K562 (cell line): ENCODE results near the gene SERINC3. TPM values are rescaled to one million over a fixed set of nuclear protein-coding genes. Genes with fewer than 3 reads are reported as not detected.

Source experiments
- ATAC-seq: fragments of 200-7000 bp; cut with Tn5 transposase; 3 replicates; pipeline ENCODE4 v1.9.1; 2020; ENCODE audit warnings: moderate library complexity
- BruUV-seq: library from RNA; stranded (reverse); fragments of 400-500 nt; replicated peaks from 2 replicates; lab custom pipeline; 2021; lab: Mats Ljungman, UMichigan
- CTCF ChIA-PET: fragments of 300-600 bp; formaldehyde crosslinking; extraction: SDS; loops from one replicate; lab custom pipeline; 2021; ENCODE audit warnings: low intra/inter-chr PET ratio; lab: Yijun Ruan, JAX
- POLR2A ChIA-PET: fragments of 300-600, 350-650 bp; sonication (Branson Sonifier 250); formaldehyde crosslinking; extraction: SDS; loops from one replicate; lab custom pipeline; 2021; ENCODE audit warnings: antibody characterized with exemption, inconsistent platforms; lab: Yijun Ruan, JAX
- DNase-seq, 4 experiments: peaks; one replicate each; pipeline versions ENCODE4 v3.0.0 to v3.0.0-alpha.2; 2011 to 2018; ENCODE audit warnings: low spot score in 3 of 4, mixed read lengths in 3 of 4; ENCODE audit errors: extremely low read depth in 1 of 4
- FAIRE-seq: peaks from 2 replicates; lab custom pipeline; 2011; peaks lifted over from hg19 to GRCh38; lab: Jason Lieb, UNC
- H2AFZ ChIP-seq: 2 replicates; pipeline ENCODE4 v1.6.0; 2011; ENCODE audit warnings: low read depth, low read length, control low read depth, inconsistent platforms
- H3K27ac ChIP-seq: fragments of 200-600 bp; 3 replicates; pipeline ENCODE4 v1.8.0; 2011; ENCODE audit warnings: low read depth, mild to moderate bottlenecking, control low read depth, inconsistent platforms, low read length, moderate library complexity, mixed read lengths; ENCODE audit errors: extremely low read depth
- H3K27me3 ChIP-seq, 2 experiments: fragments of 300-600 bp in 1 of 2; 2 replicates in 1 of 2; 3 replicates in 1 of 2; pipeline versions ENCODE4 v1.6.0 to v1.8.0; 2011; ENCODE audit warnings: inconsistent platforms in 2 of 2, low read length in 2 of 2, mild to moderate bottlenecking in 1 of 2, mixed read lengths in 1 of 2, moderate library complexity in 1 of 2; ENCODE audit not compliant: control insufficient read depth in 2 of 2, insufficient read depth in 2 of 2
- H3K36me3 ChIP-seq: fragments of 300-600 bp; 3 replicates; pipeline ENCODE4 v1.8.0; 2011; ENCODE audit warnings: mild to moderate bottlenecking, low read length, inconsistent platforms; ENCODE audit not compliant: control insufficient read depth, insufficient read depth
- H3K4me1 ChIP-seq, 2 experiments: fragments of 200-600 bp in 1 of 2; replicated peaks in 1 of 2; 2 replicates in 1 of 2; 3 replicates in 1 of 2; pipeline versions ENCODE4 v1.5.1 to v1.8.0; 2011; ENCODE audit warnings: inconsistent platforms in 2 of 2, low read length in 2 of 2, mild to moderate bottlenecking in 1 of 2, mixed read lengths in 1 of 2, moderate library complexity in 1 of 2; ENCODE audit not compliant: control insufficient read depth in 2 of 2, insufficient read depth in 2 of 2
- H3K4me2 ChIP-seq: 2 replicates; pipeline ENCODE4 v1.6.1; 2011; ENCODE audit warnings: low read length, control low read depth, inconsistent platforms, mixed read lengths; ENCODE audit not compliant: insufficient read depth
- H3K4me3 ChIP-seq: fragments of 200-600 bp; sonication (generic), shearing (Covaris generic); 2 replicates; pipeline ENCODE4 v1.5.1; 2016; ENCODE audit warnings: control low read depth, inconsistent platforms
- H3K79me2 ChIP-seq: fragments of 200-600 bp; 3 replicates; pipeline ENCODE4 v1.8.0; 2011; ENCODE audit warnings: low read length, inconsistent platforms; ENCODE audit not compliant: control insufficient read depth, insufficient read depth
- H3K9ac ChIP-seq, 2 experiments: 2 replicates each; pipeline versions ENCODE4 v1.6.0 to v1.6.1; 2011; ENCODE audit warnings: low read depth in 2 of 2, low read length in 2 of 2, control low read depth in 1 of 2, inconsistent platforms in 1 of 2, mild to moderate bottlenecking in 1 of 2, mixed read lengths in 1 of 2; ENCODE audit not compliant: insufficient read depth in 1 of 2
- H3K9me1 ChIP-seq: one replicate; pipeline ENCODE4 v1.6.0; 2011; ENCODE audit warnings: inconsistent platforms, mild to moderate bottlenecking, low read length, moderate library complexity; ENCODE audit not compliant: control insufficient read depth, insufficient read depth
- H3K9me3 ChIP-seq: replicated peaks from 2 replicates; pipeline ENCODE4 v1.5.1; 2011; ENCODE audit warnings: low read depth, low read length, inconsistent platforms; ENCODE audit not compliant: control insufficient read depth, insufficient read depth
- H4K20me1 ChIP-seq: replicated peaks from 2 replicates; pipeline ENCODE4 v1.6.1; 2011; ENCODE audit warnings: low read length, inconsistent platforms, mixed read lengths; ENCODE audit not compliant: control insufficient read depth, insufficient read depth
- C11orf30 ChIP-seq: fragments of 450-650 bp; IDR thresholded peaks from 2 replicates; pipeline ENCODE4 v1.6.1; 2016; ENCODE audit warnings: low read depth, mild to moderate bottlenecking
- CCNT2 ChIP-seq: IDR thresholded peaks from 2 replicates; pipeline ENCODE4 v1.6.1; 2011; ENCODE audit warnings: borderline replicate concordance, low read depth, mild to moderate bottlenecking, moderate library complexity, mixed read lengths, low read length; ENCODE audit not compliant: insufficient read length; ENCODE audit errors: extremely low read depth
- FOXM1 ChIP-seq, 2 experiments: fragments of 450-650 bp in 1 of 2; sonication (generic) in 1 of 2; formaldehyde crosslinking in 1 of 2; IDR thresholded peaks; 2 replicates each; pipeline versions ENCODE4 v1.6.1 to v1.9.0; 2017 to 2022; ENCODE audit warnings: low read depth in 2 of 2, mild to moderate bottlenecking in 2 of 2, missing genetic modification reagents in 1 of 2, moderate library complexity in 1 of 2
- HNRNPUL1 ChIP-seq: fragments of 200-400 bp; formaldehyde crosslinking; IDR thresholded peaks from 2 replicates; pipeline ENCODE4 v1.6.1; 2017; ENCODE audit warnings: low read length
- L3MBTL2 ChIP-seq: fragments of 450-650 bp; IDR thresholded peaks from 2 replicates; pipeline ENCODE4 v1.6.1; 2016; ENCODE audit warnings: mild to moderate bottlenecking, moderate library complexity
- MYC ChIP-seq, 2 experiments: fragments of 250-450 bp in 1 of 2; sonication (Bioruptor Pico) in 1 of 2; IDR thresholded peaks; 2 replicates each; pipeline versions ENCODE4 v1.5.1 to v1.6.1; 2012 to 2021; ENCODE audit warnings: low read depth in 2 of 2, borderline replicate concordance in 1 of 2, improper control_type of control experiment in 1 of 2, low read length in 1 of 2, mild to moderate bottlenecking in 1 of 2, moderate library complexity in 1 of 2
- PHF20 ChIP-seq: fragments of 450-650 bp; IDR thresholded peaks from 2 replicates; pipeline ENCODE4 v1.6.1; 2018; ENCODE audit not compliant: partially characterized antibody
- RFX7 ChIP-seq: fragments of 250-450 bp; sonication (Bioruptor Pico); IDR thresholded peaks from 2 replicates; pipeline ENCODE4 v1.5.1; 2021; ENCODE audit warnings: mild to moderate bottlenecking
- SMC3 ChIP-seq: conservative IDR thresholded peaks from 2 replicates; pipeline ENCODE4 v1.6.1; 2011; ENCODE audit warnings: low read depth, low read length, improper control_type of control experiment; ENCODE audit not compliant: insufficient read depth
- TAF7 ChIP-seq: fragments of 450-650 bp; IDR thresholded peaks from 2 replicates; pipeline ENCODE4 v1.6.1; 2016; ENCODE audit warnings: missing genetic modification characterization, missing compliant biosample characterization
- TEAD4 ChIP-seq, 2 experiments: sonication (generic) in 1 of 2; formaldehyde crosslinking in 1 of 2; IDR thresholded peaks; 2 replicates each; pipeline versions ENCODE4 v1.6.1 to v1.8.0; 2012 to 2022; ENCODE audit warnings: borderline replicate concordance in 1 of 2, inconsistent platforms in 1 of 2, low read length in 1 of 2, mild to moderate bottlenecking in 1 of 2, missing genetic modification reagents in 1 of 2
- ZNF41 ChIP-seq: fragments of 250-450 bp; sonication (Bioruptor Pico); conservative IDR thresholded peaks from 2 replicates; pipeline ENCODE4 v1.4.0; 2020; ENCODE audit warnings: mild to moderate bottlenecking
- ZNF586 ChIP-seq: fragments of 450-650 bp; formaldehyde crosslinking; conservative IDR thresholded peaks from 2 replicates; pipeline ENCODE4 v1.4.0; 2020; ENCODE audit warnings: mild to moderate bottlenecking, moderate library complexity
- WGBS: fragments of 100-300 bp; shearing (Covaris generic); methylation state at CpG from one replicate; pipeline ENCODE4 v1.1.6; 2016; ENCODE audit warnings: low coverage, mixed read lengths; ENCODE audit not compliant: insufficient coverage; ENCODE audit errors: missing lambda C conversion rate; 5-methylcytosine and 5-hydroxymethylcytosine counted together
- in situ Hi-C: fragments of 300-500 bp; cut with MboI; formaldehyde crosslinking; loops from 4 replicates; pipeline ENCODE4 v1.15.0; 2018; ENCODE audit warnings: inconsistent platforms, mixed read lengths
- intact Hi-C: fragments of 100-400 bp; cut with micrococcal nuclease; formaldehyde crosslinking; loops from 2 replicates; pipeline ENCODE4 v1.14.2; 2022
- polyA plus RNA-seq, 8 experiments: library from polyadenylated mRNA; depleted of rRNA in 4 of 8; stranded (reverse) in 5 of 8; unstranded in 3 of 8; fragments of >200 nt; fragmentation: Nextera tagmentation in 2 of 8; fragmentation: Illumina TruSeq in 1 of 8; extraction: Ambion mirVana in 2 of 8; extraction: Trizol in 1 of 8; gene quantifications; 2 replicates each; pipeline versions ENCODE4 v1.2.1 to v1.2.3, GENCODE V29; 2011 to 2014; ENCODE audit warnings: inconsistent platforms in 1 of 8, missing spikeins in 1 of 8
- total RNA-seq, 7 experiments: library from RNA; depleted of rRNA in 6 of 7; stranded (reverse); fragments of >200 nt in 6 of 7; fragmentation: Illumina TruSeq in 2 of 7; extraction: Trizol in 2 of 7; gene quantifications; 2 replicates each; pipeline versions ENCODE4 v1.2.1 to v1.2.3, GENCODE V29; 2011 to 2021; ENCODE audit warnings: low replicate concordance in 1 of 7
- TF ChIP-seq, protein P1 (sequence below): sonication (generic); formaldehyde crosslinking; IDR thresholded peaks from 2 replicates; pipeline ENCODE4 v1.8.0; 2022; ENCODE audit warnings: missing genetic modification reagents, mild to moderate bottlenecking, borderline replicate concordance
- TF ChIP-seq, protein P2 (sequence below): fragments of 200-400 bp; formaldehyde crosslinking; IDR thresholded peaks from 2 replicates; pipeline ENCODE4 v1.6.1; 2017; ENCODE audit warnings: mild to moderate bottlenecking, low read depth, low read length, moderate library complexity

The SERINC3 gene
- total and polyA plus RNA-seq, 9 of the 15 experiments (the other 6 are each of a cell fraction or from before 2014, with no cell fraction given), result 24.7 to 107 (median 48.8) TPM

DNA sequence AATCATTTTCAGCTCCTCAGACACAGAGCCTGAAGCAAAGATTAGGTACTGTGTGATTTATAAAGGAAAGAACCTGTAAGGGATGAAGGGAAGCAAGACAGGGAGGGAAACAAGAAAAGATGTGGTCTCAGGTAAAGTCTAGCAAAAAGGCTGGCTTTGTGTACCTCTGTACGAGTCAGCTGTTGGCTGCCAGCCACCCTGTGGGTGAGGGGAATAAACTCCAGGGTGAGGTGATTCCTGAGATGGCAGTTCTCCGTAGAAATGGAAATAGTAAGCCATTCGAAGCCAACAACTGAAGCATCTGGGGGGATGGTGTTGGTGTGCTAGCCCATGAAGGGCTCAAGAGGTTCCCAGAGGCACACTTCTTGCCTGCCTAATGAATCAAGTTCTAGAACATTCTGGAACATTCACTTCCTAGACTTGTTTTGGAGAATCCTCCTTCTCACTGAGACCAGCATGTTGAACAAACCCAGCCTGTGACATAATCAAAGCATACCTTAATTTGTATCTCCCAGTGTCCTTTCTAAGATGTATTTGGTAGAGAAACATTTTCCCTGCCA lies 56.8 kb downstream of the SERINC3 start (continued):
- TF ChIP-seq, protein P1, sequence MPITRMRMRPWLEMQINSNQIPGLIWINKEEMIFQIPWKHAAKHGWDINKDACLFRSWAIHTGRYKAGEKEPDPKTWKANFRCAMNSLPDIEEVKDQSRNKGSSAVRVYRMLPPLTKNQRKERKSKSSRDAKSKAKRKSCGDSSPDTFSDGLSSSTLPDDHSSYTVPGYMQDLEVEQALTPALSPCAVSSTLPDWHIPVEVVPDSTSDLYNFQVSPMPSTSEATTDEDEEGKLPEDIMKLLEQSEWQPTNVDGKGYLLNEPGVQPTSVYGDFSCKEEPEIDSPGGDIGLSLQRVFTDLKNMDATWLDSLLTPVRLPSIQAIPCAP (CRISPR knock-in tag), result no peak
- TF ChIP-seq PHF20 (no peak), ZNF586 (CRISPR knock-in tag) (no peak), CCNT2 (no peak), SMC3 (no peak), TEAD4 (IDR thresholded peaks at IDR 0.05; ENCODE audit: low read length) (no peak), TEAD4 (CRISPR knock-in tag; IDR thresholded peaks at IDR 0.05; ENCODE audit: borderline replicate concordance) (no peak), RFX7 (CRISPR knock-in tag) (no peak), L3MBTL2 (no peak)

DNA sequence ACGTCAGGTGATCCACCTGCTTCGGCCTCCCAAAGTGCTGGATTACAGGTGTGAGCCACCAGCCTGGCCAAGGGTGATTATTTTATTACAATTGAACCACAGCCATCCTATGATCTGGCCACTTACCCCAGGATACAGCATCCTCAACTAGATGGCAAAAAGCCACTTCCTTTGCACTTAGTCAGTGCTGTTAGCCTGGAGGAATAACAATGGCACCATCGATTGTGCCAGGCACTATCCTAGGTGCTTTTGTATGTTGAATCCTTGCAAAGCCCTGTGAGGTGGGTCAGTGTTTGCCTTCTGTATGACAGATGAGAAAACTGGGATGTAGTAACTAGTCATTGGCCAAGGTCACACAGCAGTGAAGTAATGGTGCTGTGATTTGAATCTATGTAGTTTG lies 57.4 kb downstream of the SERINC3 start:
- H3K9me3 ChIP-seq, result no peaks in the 10 kb centered on the region
- no peak overlapping the region for H3K27ac ChIP-seq
- ATAC-seq (no peak), DNase-seq (no peak), FAIRE-seq (no peak)
- BruUV-seq, result no TSS peak
- H3K4me1 ChIP-seq, result no peaks in the 10 kb centered on the region
- H3K9ac ChIP-seq, result no peak overlapping the region
- intact Hi-C loops, result loop anchor here (10.0 kb wide), 1 partner anchor 350 kb away; no protein-coding TSS in a partner anchor
- no peaks in the 10 kb centered on the region for H3K9me1 ChIP-seq
- H2AFZ ChIP-seq, result no peak overlapping the region
- in situ Hi-C loops, result loop anchor here (5.0 to 10.0 kb wide), 2 partner anchors 77 to 250 kb away; partner anchors contain the start of gene OSER1
- WGBS, result 0% methylated on average over 3 of the region's 3 CpGs
- no peaks in the 10 kb centered on the region for H3K36me3 ChIP-seq
- peaks cover 26 to 52% of the 10 kb centered on the region in 2 experiments for H3K27me3 ChIP-seq
- no peaks in the 10 kb centered on the region for H3K79me2 ChIP-seq
- ChIA-PET POLR2A (interaction anchor here (0.8 to 1.0 kb wide), 2 partner anchors 80 to 112 kb away, joined by 3 read pairs; no protein-coding TSS in a partner anchor), CTCF (interaction anchor here (6.2 kb wide), 1 partner anchor 76 kb away, joined by 54 read pairs; no protein-coding TSS in a partner anchor)
- no peak overlapping the region for H3K4me3 ChIP-seq
- H3K4me2 ChIP-seq, result no peak overlapping the region
- no peaks in the 10 kb centered on the region for H4K20me1 ChIP-seq
- TF ChIP-seq, protein P2, sequence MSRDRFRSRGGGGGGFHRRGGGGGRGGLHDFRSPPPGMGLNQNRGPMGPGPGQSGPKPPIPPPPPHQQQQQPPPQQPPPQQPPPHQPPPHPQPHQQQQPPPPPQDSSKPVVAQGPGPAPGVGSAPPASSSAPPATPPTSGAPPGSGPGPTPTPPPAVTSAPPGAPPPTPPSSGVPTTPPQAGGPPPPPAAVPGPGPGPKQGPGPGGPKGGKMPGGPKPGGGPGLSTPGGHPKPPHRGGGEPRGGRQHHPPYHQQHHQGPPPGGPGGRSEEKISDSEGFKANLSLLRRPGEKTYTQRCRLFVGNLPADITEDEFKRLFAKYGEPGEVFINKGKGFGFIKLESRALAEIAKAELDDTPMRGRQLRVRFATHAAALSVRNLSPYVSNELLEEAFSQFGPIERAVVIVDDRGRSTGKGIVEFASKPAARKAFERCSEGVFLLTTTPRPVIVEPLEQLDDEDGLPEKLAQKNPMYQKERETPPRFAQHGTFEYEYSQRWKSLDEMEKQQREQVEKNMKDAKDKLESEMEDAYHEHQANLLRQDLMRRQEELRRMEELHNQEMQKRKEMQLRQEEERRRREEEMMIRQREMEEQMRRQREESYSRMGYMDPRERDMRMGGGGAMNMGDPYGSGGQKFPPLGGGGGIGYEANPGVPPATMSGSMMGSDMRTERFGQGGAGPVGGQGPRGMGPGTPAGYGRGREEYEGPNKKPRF, result no peak
- no peak for TF ChIP-seq FOXM1 (IDR thresholded peaks at IDR 0.05; ENCODE audit: low read depth)
- TF ChIP-seq FOXM1 (CRISPR knock-in tag; IDR thresholded peaks at IDR 0.05; ENCODE audit: low read depth), result no peak
- no peak for TF ChIP-seq ZNF41 (CRISPR knock-in tag)
- no peak for TF ChIP-seq TAF7 (tag)
- TF ChIP-seq C11orf30, result no peak
- TF ChIP-seq MYC (IDR thresholded peaks at IDR 0.05; ENCODE audit: low read depth, low read length), result no peak
- no peak for TF ChIP-seq MYC (CRISPR knock-in tag; IDR thresholded peaks at IDR 0.05; ENCODE audit: borderline replicate concordance, low read depth)
- no peak for TF ChIP-seq HNRNPUL1
